ENCODE results near the gene SLC25A36. TPM values are rescaled to one million over a fixed set of nuclear protein-coding genes. Genes with fewer than 3 reads are reported as not detected.
A peak's percentile ranks its signal among the peaks of the same experiment; 100 is the strongest.

Gene SLC25A36
- total and polyA plus RNA-seq, 2 experiments from 2014 or later = 70.0 to 297 TPM

GRCh38 chr3:140903196-140903595 is 38.4 kb upstream of the SLC25A36 start:
- Histone ChIP-seq H3K36me3 (no peaks in the 10 kb centered on the region), H3K4me3 (no peak overlapping the region), H3K4me1 (ENCODE audit: low read depth) (no peaks in the 10 kb centered on the region), H3K9me3 (ENCODE audit: low read depth) (no peaks in the 10 kb centered on the region), H3K27ac (no peak overlapping the region), H3K27me3 (peaks cover 5% of the 10 kb centered on the region)
- TF ChIP-seq CTCF (IDR thresholded peaks at IDR 0.05; ENCODE audit: low read depth, low read length) = no peak
- DNase-seq (ENCODE audit: low read depth in 1 of 2, low spot score in 1 of 2) = no peak

DNA sequence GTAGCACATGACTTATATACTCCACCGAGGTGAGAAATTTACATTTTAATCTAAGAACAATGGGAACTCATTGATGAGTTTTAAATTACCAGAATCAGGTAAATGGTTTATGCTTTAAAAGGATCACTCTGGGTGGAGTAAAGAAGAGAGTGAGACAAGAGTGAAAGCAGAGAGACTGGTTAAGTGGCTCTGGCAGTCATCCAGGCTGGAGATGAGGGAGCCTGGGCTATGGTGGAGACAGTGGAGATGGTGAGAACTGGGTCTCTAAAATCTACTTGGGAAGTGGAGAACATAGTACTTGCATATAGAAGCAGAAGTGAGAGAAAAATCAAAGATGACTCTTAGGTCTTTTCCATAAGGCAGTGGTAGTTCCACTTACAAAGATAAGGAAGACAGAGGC is 37.1 kb upstream of the SLC25A36 start:
- no peaks in the 10 kb centered on the region for H3K36me3 ChIP-seq
- no peaks in the 10 kb centered on the region for H3K9me3 ChIP-seq (ENCODE audit: low read depth)
- peak in 1 of 2 donors; percentile 23 for DNase-seq (ENCODE audit: low read depth in 1 of 2, low spot score in 1 of 2)
- H3K4me3 ChIP-seq = no peak overlapping the region
- H3K27ac ChIP-seq = no peak overlapping the region
- no peaks in the 10 kb centered on the region for H3K4me1 ChIP-seq (ENCODE audit: low read depth)
- H3K27me3 ChIP-seq = peaks cover 5% of the 10 kb centered on the region
- no peak for TF ChIP-seq CTCF (IDR thresholded peaks at IDR 0.05; ENCODE audit: low read depth, low read length)

- H3K4me1 ChIP-seq (ENCODE audit: low read depth) = no peaks in the 10 kb centered on the region
- no peak overlapping the region for H3K4me3 ChIP-seq
- H3K36me3 ChIP-seq = no peaks in the 10 kb centered on the region
- H3K9me3 ChIP-seq (ENCODE audit: low read depth) = no peaks in the 10 kb centered on the region
- no peak overlapping the region for H3K27ac ChIP-seq
- TF ChIP-seq CTCF (IDR thresholded peaks at IDR 0.05; ENCODE audit: low read depth, low read length) = no peak
- H3K27me3 ChIP-seq = peaks cover 5% of the 10 kb centered on the region
- DNase-seq (ENCODE audit: low read depth in 1 of 2, low spot score in 1 of 2) = no peak
Measured at GRCh38 chr3:140905559-140905958, 36.1 kb upstream of the SLC25A36 start.

GRCh38 chr3:140906785-140907184 is 34.9 kb upstream of the SLC25A36 start:
- no peak for TF ChIP-seq CTCF (IDR thresholded peaks at IDR 0.05; ENCODE audit: low read depth, low read length)
- Histone ChIP-seq H3K36me3 (no peaks in the 10 kb centered on the region), H3K9me3 (ENCODE audit: low read depth) (no peaks in the 10 kb centered on the region), H3K4me1 (ENCODE audit: low read depth) (no peaks in the 10 kb centered on the region), H3K4me3 (no peak overlapping the region), H3K27ac (no peak overlapping the region), H3K27me3 (peaks cover 5% of the 10 kb centered on the region)
- DNase-seq (ENCODE audit: low read depth in 1 of 2, low spot score in 1 of 2) = no peak

DNA sequence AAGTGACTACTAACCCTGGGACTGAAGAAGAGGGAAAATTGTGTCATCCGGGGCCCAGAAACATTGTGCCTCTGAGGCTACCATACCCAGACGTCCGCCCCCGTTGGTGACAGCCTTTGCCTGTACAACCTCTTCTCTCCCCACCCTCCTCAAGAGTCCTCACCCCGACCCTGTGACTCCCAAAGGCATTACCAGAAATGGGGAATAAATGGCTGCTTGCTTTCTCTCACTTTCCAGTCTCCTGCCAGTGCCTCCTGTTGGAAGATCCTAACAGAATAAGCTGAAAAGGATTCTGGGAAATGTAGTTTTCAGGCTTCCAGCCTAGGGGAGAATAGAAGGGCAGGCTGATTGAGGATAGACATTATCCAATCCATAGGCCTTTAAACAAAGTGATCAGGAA is 30.8 kb upstream of the SLC25A36 start:
- H3K4me1 ChIP-seq (ENCODE audit: low read depth) = no peaks in the 10 kb centered on the region
- TF ChIP-seq CTCF (IDR thresholded peaks at IDR 0.05; ENCODE audit: low read depth, low read length) = peak; percentile 26
- H3K9me3 ChIP-seq (ENCODE audit: low read depth) = no peaks in the 10 kb centered on the region
- H3K36me3 ChIP-seq = no peaks in the 10 kb centered on the region
- peak; percentile 36 to 41 for DNase-seq (ENCODE audit: low read depth in 1 of 2, low spot score in 1 of 2)
- peak overlapping the region; percentile 12 for H3K4me3 ChIP-seq
- peaks cover 5% of the 10 kb centered on the region for H3K27me3 ChIP-seq
- H3K27ac ChIP-seq = no peak overlapping the region

DNA sequence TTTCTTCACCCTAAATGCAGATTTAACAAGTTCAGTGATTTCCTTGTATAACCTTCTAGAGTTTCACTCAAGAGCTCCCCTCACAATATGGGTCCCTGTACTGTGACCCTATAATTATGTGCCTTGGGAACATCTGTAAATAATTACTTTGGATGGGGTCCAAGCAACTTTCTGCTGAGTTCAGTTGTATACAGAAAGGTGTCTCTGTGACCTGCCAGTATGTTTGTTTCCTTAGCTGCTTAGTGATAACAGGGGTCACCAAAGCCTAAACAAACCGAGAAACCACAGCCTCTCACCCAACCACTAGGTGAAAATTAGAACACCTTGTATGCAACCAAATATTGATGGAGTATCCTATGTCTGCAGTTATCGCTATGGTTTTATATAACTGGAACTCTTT is 29.8 kb upstream of the SLC25A36 start:
- no peak for DNase-seq (ENCODE audit: low read depth in 1 of 2, low spot score in 1 of 2)
- Histone ChIP-seq H3K9me3 (ENCODE audit: low read depth) (no peaks in the 10 kb centered on the region), H3K4me1 (ENCODE audit: low read depth) (no peaks in the 10 kb centered on the region), H3K36me3 (no peaks in the 10 kb centered on the region), H3K27me3 (no peaks in the 10 kb centered on the region), H3K4me3 (no peak overlapping the region), H3K27ac (no peak overlapping the region)
- TF ChIP-seq CTCF (IDR thresholded peaks at IDR 0.05; ENCODE audit: low read depth, low read length) = no peak
